PFSK-1 (cell line): Measurements from ENCODE around the gene MRI1.

Experiments
- POLR2AphosphoS5 ChIP-seq: IDR thresholded peaks from 2 replicates; pipeline ENCODE4 v1.6.1; 2012; ENCODE audit warnings: low read depth, mild to moderate bottlenecking, control low read depth, low read length, moderate library complexity
- REST ChIP-seq, 2 experiments: IDR thresholded peaks; 2 replicates each; pipeline versions ENCODE4 v1.6.1 to v1.8.0; 2011 to 2012; ENCODE audit warnings: low read depth in 2 of 2, low read length in 2 of 2, control low read depth in 1 of 2, inconsistent platforms in 1 of 2, mild to moderate bottlenecking in 1 of 2, moderate library complexity in 1 of 2; ENCODE audit not compliant: insufficient read depth in 1 of 2
- SIN3A ChIP-seq: IDR thresholded peaks from 2 replicates; pipeline ENCODE4 v1.6.1; 2012; ENCODE audit warnings: mild to moderate bottlenecking, low read length, moderate library complexity, borderline replicate concordance; ENCODE audit not compliant: insufficient read depth
- TAF1 ChIP-seq: IDR thresholded peaks from 2 replicates; pipeline ENCODE4 v1.6.1; 2012; ENCODE audit warnings: low read length, control low read depth, borderline replicate concordance; ENCODE audit not compliant: insufficient read depth

DNA sequence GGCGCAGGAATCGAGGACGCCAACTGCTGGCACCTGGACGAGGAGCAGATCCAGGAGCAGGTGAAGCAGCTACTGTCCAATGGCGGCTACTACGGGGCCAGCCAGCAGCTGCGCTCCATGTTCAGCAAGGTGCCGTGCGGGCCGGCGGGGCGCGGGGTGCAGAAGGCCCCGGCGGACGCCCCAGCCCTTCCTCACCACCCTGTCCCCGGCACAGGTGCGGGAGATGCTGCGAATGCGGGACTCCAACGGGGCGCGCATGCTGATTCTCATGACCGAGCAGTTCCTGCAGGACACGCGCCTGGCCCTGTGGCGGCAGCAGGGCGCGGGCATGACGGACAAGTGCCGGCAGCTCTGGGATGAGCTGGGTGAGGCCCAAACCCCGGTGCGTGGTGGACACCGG lies 44.5 kb downstream of the MRI1 start:
- no peak for TF ChIP-seq POLR2AphosphoS5
- no peak for TF ChIP-seq REST (IDR thresholded peaks at IDR 0.05; ENCODE audit: insufficient read depth in 1 of 2, low read depth in 2 of 2, low read length in 2 of 2)
- no peak for TF ChIP-seq SIN3A
- TF ChIP-seq TAF1, result no peak
